OCI-LY7 (cell line): ENCODE results near the gene PCSK9.

Experiments used
- EZH2phosphoT487 ChIP-seq: fragments of 200-600 bp; sonication (generic); IDR thresholded peaks from 2 replicates; pipeline ENCODE4 v1.6.1; 2018; ENCODE audit warnings: low read depth, borderline replicate concordance, mild to moderate bottlenecking, mixed run types, antibody characterized with exemption, low read length, moderate library complexity, mixed read lengths
- TF ChIP-seq, protein P1 (sequence below): fragments of 200-600 bp; sonication (generic); conservative IDR thresholded peaks from 2 replicates; pipeline ENCODE4 v1.5.1; 2014; ENCODE audit warnings: mild to moderate bottlenecking, antibody characterized with exemption, low read length, moderate library complexity, mixed read lengths

DNA sequence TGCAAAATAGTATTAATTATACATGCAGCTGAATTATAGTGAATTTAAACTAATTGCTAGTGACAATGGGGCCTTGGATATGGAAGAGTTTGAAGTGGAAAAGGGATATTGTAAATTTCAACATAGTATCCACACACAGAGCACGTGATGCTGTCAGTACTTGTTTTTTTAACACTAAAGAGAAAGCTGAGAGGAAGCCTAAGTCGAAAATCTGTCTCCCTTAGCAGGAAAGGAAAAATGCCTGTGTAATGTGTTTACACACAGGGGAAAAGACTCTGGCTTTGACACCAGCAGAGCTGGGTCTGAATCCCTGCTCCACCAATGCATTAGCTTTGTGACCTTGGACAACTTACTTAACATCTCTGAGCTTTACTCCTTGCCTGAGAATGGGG is 42.6 kb downstream of the PCSK9 start:
- TF ChIP-seq, protein P1, sequence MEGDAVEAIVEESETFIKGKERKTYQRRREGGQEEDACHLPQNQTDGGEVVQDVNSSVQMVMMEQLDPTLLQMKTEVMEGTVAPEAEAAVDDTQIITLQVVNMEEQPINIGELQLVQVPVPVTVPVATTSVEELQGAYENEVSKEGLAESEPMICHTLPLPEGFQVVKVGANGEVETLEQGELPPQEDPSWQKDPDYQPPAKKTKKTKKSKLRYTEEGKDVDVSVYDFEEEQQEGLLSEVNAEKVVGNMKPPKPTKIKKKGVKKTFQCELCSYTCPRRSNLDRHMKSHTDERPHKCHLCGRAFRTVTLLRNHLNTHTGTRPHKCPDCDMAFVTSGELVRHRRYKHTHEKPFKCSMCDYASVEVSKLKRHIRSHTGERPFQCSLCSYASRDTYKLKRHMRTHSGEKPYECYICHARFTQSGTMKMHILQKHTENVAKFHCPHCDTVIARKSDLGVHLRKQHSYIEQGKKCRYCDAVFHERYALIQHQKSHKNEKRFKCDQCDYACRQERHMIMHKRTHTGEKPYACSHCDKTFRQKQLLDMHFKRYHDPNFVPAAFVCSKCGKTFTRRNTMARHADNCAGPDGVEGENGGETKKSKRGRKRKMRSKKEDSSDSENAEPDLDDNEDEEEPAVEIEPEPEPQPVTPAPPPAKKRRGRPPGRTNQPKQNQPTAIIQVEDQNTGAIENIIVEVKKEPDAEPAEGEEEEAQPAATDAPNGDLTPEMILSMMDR, result no peak
- no peak for TF ChIP-seq EZH2phosphoT487
